ENCODE results near the gene GMPR2. TPM values are rescaled to one million over a fixed set of nuclear protein-coding genes. Genes with fewer than 3 reads are reported as not detected.
"Not testable (repeated sequence)": the region's sequence is repeated elsewhere in the genome, so short reads cannot be mapped to it uniquely, and the experiment has no call there.

Gene GMPR2
- total RNA-seq, 2 experiments from 2014 or later, result 76.6 to 82.2 TPM

DNA sequence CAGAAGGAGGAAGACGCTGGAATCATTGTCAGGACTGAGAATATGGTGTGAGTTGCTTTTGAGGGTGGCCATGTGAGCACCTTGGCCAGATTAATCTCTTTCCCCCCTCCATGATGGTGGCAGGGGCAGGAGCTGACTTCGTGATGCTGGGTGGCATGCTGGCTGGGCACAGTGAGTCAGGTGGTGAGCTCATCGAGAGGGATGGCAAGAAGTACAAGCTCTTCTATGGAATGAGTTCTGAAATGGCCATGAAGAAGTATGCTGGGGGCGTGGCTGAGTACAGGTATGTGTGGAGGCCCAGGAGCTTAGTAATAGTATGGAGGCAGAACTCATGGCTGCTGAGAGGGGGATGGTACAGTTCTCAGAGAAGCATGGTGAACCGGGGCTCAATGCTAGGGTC lies 5.4 kb downstream of the GMPR2 start:
- DNase-seq (no peak), ATAC-seq (ENCODE audit: low read depth) (no peak)
- Mint-ChIP-seq H3K27me3 (no peaks in the 10 kb centered on the region), H3K36me3 (peaks cover 33% of the 10 kb centered on the region), H3K4me1 (peaks cover 52% of the 10 kb centered on the region), H3K9me3 (no peaks in the 10 kb centered on the region), H3K27ac (no peak overlapping the region), H3K4me3 (no peak overlapping the region)
- POLR2A ChIA-PET, result interaction anchor here (1.5 kb wide), 2 partner anchors 22 to 25 kb away, joined by 5 read pairs; partner anchors contain the start of genes CHMP4A and MDP1

DNA sequence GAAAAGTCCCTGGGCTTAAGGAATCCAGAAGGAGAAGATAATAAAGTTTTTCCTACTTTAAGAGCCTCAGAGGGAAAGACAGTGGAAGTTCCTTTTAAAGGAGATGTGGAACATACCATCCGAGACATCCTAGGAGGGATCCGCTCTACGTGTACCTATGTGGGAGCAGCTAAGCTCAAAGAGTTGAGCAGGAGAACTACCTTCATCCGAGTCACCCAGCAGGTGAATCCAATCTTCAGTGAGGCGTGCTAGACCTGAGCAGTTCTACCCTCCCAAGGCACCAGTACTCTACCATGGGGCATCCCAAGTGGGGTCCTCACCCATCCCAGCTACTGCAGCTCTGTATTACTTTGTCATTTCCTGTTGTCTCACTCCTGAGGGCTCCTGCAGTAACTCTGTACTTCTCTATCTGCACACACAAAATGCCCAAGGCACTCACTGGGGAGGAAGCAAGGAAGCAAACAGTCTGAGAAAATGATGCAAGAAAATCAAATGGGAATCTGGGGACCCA lies 5.9 kb downstream of the GMPR2 start:
- no peak for ATAC-seq (ENCODE audit: low read depth)
- Mint-ChIP-seq H3K27me3 (no peaks in the 10 kb centered on the region), H3K9me3 (no peaks in the 10 kb centered on the region), H3K27ac (peak overlapping the region; percentile 81), H3K4me1 (peaks cover 52% of the 10 kb centered on the region), H3K36me3 (peaks cover 33% of the 10 kb centered on the region), H3K4me3 (no peak overlapping the region)
- POLR2A ChIA-PET, result interaction anchor here (0.5 to 1.5 kb wide), 2 partner anchors 23 to 96 kb away, joined by 5 read pairs; partner anchors contain the start of gene MDP1
- no peak for DNase-seq

DNA sequence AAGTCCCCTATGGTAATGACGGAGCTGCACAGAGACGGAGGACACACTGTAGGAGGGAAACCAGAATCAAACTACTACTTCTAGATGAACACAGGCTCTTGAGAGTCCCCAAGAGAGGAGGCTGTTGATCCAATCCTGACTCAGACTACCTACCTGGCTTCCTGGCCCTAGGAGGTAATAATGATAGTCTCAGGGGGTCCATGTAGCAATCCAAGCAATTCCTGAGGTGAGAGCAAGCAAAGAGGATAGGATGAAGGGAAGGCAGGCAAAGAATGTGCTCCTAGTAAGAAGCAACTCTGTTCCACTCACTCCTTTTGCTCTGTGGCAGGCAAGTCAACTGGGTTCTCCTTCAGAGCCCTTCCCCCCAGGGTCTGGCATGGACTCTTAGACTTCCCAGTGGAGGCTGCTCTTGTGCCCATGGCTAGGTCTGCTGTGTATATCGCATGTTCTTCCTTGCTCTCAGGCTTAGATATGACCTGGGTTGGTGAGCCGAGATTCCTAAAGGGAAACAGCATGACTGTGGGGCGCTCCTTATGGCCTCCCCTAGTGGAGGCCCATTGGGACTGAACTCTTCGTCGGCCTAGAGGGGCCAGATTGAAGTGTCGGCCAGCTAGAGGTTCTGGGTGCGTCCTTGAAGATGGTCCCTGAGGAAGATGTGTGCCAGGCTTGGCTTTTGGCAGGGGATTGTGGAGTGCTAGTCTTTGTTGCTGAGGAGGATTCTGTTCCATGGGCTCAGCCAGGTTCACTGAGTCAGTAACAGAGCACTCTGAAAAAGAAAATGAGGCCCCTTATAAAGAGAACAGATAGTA lies 7.6 kb downstream of the GMPR2 start:
- Mint-ChIP-seq H3K27ac (peak overlapping the region; percentile 37), H3K4me3 (peak overlapping the region; percentile 30), H3K9me3 (no peaks in the 10 kb centered on the region), H3K27me3 (no peaks in the 10 kb centered on the region), H3K4me1 (peaks cover 46% of the 10 kb centered on the region), H3K36me3 (peaks cover 30% of the 10 kb centered on the region)
- POLR2A ChIA-PET, result interaction anchor here (1.0 to 4.1 kb wide), 4 partner anchors 24 to 190 kb away, joined by 3 to 76 read pairs (median 44); partner anchors contain the start of genes DHRS1, KHNYN, MDP1 and NOP9
- DNase-seq (no peak), ATAC-seq (ENCODE audit: low read depth) (no peak)

DNA sequence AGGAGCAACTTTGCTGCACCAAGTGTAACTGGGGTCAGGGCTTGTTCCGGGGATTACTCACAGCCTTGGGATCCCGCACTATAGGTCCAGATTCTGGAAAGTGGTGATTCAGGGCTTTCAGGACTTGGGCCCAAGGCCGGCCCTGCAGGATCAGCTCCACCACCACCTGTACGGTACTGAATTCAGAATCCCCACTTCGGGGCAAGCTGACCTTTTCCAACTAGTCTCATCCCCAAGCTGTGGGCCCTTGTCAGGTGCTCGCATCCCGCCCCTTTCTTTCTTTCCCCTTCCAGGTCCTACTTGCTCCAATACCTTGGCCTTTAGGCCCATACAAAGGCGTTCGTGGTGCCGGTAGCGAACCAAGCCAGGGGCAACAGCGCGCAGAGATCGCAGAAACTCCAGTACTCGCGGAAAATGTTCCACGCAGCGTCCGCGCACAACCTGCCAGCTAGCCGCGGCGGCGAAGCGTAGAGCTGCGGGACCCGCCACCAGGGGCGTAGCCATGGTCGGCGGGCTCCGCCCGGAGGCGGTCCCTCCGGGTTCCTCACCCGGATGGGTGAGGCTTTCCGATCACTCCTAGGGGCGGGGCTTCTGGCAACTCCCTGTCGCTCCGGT lies 9.2 kb downstream of the GMPR2 start:
- Mint-ChIP-seq H3K36me3 (peaks cover 22% of the 10 kb centered on the region), H3K4me1 (peaks cover 42% of the 10 kb centered on the region), H3K27ac (peak overlapping the region; percentile 99), H3K9me3 (no peaks in the 10 kb centered on the region), H3K27me3 (no peaks in the 10 kb centered on the region), H3K4me3 (peak overlapping the region; percentile 85)
- ATAC-seq (ENCODE audit: low read depth) (peak; percentile 82), DNase-seq (peak; percentile 95)
- POLR2A ChIA-PET, result interaction anchor here (0.6 to 4.1 kb wide), 30 partner anchors 9 to 201 kb away, joined by 3 to 76 read pairs (median 8); partner anchors contain the start of genes ADCY4, CBLN3, CHMP4A and CIDEB

DNA sequence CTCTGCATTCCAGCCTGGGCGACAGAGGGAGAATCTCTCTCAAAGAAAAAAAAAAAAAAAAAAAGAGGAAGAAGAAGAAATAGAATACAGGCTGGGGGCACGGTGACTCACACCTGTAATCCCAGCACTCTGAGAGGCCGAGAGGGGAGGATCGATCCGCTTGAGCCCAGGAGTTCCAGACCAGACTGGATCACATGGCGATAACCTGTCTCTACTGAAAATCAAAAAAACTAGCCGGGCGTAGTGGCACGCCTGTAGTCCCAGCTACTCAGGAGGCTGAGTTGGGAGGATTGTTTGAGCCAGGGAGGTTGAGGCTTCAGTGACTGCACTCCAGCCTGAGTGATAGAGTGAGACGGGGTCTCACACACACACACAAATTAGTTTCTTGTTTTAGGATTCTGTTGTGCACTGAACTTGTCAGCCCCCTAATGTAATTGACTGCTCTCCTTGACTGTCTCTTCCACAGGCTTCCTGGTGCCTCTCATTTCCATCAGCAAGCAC lies 10.7 kb downstream of the GMPR2 start:
- H3K27me3 Mint-ChIP-seq, result no peaks in the 10 kb centered on the region
- ATAC-seq (ENCODE audit: low read depth) (no peak), DNase-seq (no peak)
- peak overlapping the region; percentile 85 for H3K4me3 Mint-ChIP-seq
- POLR2A ChIA-PET, result interaction anchor here (0.7 to 4.1 kb wide), 21 partner anchors 12 to 362 kb away, joined by 3 to 76 read pairs (median 8); partner anchors contain the start of genes ADCY4, CBLN3, CHMP4A and CIDEB
- no peaks in the 10 kb centered on the region for H3K9me3 Mint-ChIP-seq
- H3K4me1 Mint-ChIP-seq, result peaks cover 45% of the 10 kb centered on the region
- H3K27ac Mint-ChIP-seq, result peak overlapping the region; percentile 99
- peaks cover 16% of the 10 kb centered on the region for H3K36me3 Mint-ChIP-seq

DNA sequence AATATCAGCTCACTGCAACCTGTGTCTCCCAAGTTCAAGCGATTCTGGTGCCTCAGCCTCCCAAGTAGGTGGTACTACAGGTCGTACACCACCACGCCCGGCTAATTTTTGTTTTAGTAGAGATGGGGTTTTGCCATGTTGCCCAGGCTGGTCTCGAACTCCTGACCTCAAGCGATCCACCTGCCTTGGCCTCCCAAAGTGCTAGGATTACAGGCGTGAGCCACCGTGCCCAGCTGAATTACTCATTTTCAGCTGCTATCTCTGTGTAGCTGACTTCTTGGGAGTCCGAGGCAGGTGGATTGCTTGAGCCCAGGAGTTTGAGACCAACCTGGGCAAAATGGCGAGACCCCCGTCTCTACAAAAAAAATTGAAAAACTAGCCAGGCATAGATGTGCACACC lies 12.6 kb downstream of the GMPR2 start:
- POLR2A ChIA-PET, result interaction anchor here (0.6 to 4.0 kb wide), 7 partner anchors 26 to 185 kb away, joined by 3 to 43 read pairs (median 7); partner anchors contain the start of genes KHNYN, LTB4R2, MDP1 and RABGGTA
- not testable (repeated sequence) for H3K27me3 Mint-ChIP-seq; DNase-seq; H3K9me3 Mint-ChIP-seq; ATAC-seq (ENCODE audit: low read depth); H3K4me3 Mint-ChIP-seq
- peaks cover 47% of the 10 kb centered on the region for H3K4me1 Mint-ChIP-seq
- H3K36me3 Mint-ChIP-seq, result peaks cover 14% of the 10 kb centered on the region
- peak overlapping the region; percentile 26 for H3K27ac Mint-ChIP-seq

DNA sequence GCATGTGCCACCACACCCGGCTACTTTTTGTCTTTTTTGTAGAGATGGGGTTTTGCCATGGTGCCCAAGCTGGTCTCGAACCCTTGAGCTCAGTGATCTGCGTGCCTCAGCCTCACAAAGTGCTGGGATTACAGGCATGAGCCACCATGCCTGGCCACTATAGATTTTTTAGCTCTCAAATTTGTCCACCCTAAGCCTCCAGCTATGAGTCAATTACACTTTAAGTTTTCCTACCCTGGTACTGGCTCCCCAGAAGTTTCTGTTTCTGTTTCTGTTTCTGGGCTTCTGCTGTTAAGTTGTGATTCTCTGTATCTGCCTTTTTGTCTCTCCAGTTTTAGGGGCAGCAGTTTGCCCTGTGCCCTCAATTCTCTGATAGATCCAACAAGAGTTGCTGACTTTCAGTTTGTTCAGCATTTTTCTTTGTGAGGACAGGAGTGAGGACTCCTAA lies 14.1 kb downstream of the GMPR2 start:
- POLR2A ChIA-PET, result interaction anchor here (0.6 to 4.0 kb wide), 17 partner anchors 10 to 86 kb away, joined by 3 to 43 read pairs (median 4); partner anchors contain the start of genes CHMP4A, DHRS1, GMPR2 and IRF9
- Mint-ChIP-seq H3K27ac (peak overlapping the region; percentile 97), H3K27me3 (no peaks in the 10 kb centered on the region), H3K9me3 (no peaks in the 10 kb centered on the region), H3K36me3 (peaks cover 14% of the 10 kb centered on the region), H3K4me3 (peak overlapping the region; percentile 82), H3K4me1 (peaks cover 50% of the 10 kb centered on the region)
- DNase-seq, result peak; percentile 38
- ATAC-seq (ENCODE audit: low read depth), result peak; percentile 25

DNA sequence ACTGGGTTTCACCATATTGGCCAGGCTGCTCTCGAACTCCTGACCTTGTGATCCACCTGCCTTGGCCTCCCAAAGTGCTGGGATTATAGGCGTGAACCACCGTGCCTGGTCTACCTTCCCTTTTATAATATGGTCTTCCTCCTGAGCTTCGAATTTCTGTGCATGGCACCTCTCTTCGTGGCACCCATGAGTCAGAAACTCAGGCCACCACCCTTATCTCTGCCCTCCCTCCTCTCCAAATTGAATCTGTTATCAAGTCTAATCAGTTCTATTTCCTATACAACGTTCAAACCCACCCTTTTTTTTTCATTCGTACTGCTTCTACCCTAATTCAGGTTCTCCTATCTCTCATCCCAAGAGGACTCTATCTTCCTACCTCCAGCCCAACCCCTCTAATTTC lies 14.7 kb downstream of the GMPR2 start:
- no peaks in the 10 kb centered on the region for H3K27me3 Mint-ChIP-seq
- ATAC-seq (ENCODE audit: low read depth), result no peak
- peaks cover 50% of the 10 kb centered on the region for H3K4me1 Mint-ChIP-seq
- peak overlapping the region; percentile 97 for H3K27ac Mint-ChIP-seq
- peaks cover 14% of the 10 kb centered on the region for H3K36me3 Mint-ChIP-seq
- peak; percentile 16 for DNase-seq
- POLR2A ChIA-PET, result interaction anchor here (0.7 to 4.0 kb wide), 13 partner anchors 12 to 183 kb away, joined by 3 to 43 read pairs (median 7); partner anchors contain the start of genes CBLN3, CHMP4A, DHRS1 and KHNYN
- no peaks in the 10 kb centered on the region for H3K9me3 Mint-ChIP-seq
- H3K4me3 Mint-ChIP-seq, result peak overlapping the region; percentile 11

DNA sequence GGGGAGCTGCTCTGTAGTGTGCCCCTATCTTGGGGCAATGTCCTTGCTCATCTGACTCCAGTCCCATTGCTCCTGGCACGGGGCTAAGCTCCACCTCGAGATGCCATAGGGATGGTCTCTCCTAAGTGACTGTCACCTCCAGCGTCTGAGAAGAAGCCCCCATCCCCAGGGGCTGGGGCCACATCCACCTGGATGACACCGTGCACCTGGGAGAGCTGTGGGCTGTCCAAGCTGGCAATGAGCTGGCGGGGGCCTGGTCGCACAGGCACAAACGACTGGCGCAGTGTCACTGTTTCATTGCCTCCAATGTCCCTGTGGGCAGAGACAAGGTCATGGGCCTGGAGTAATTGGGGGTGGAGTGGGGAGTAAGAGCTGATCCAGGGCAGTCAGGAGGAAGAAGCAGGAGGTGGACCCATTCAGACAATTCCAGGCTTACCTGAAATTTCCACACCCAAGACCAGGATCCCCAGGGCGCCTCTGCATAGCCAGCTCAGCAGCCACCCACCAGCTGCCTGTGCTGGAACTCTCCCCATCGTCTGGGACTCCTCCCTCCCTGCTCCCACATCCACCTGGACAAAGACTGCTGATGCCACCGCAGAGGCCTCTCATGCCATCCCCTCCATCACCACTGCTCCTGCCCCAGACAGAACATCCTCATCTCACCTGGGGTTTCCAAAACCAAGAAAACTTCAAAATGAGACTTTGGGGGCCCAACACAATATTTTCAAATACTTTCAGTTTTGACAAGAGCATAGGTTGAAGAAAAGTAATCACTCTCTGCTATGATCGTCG lies 16.7 kb downstream of the GMPR2 start:
- Mint-ChIP-seq H3K4me1 (peaks cover 43% of the 10 kb centered on the region), H3K9me3 (no peaks in the 10 kb centered on the region), H3K36me3 (peaks cover 14% of the 10 kb centered on the region), H3K4me3 (peak overlapping the region; percentile 75), H3K27ac (peak overlapping the region; percentile 88), H3K27me3 (no peaks in the 10 kb centered on the region)
- POLR2A ChIA-PET, result interaction anchor here (0.9 to 1.8 kb wide), 4 partner anchors 21 to 181 kb away, joined by 3 to 9 read pairs (median 4); partner anchors contain the start of genes CBLN3, CHMP4A and KHNYN
- no peak for ATAC-seq (ENCODE audit: low read depth)
- peak; percentile 21 for DNase-seq

DNA sequence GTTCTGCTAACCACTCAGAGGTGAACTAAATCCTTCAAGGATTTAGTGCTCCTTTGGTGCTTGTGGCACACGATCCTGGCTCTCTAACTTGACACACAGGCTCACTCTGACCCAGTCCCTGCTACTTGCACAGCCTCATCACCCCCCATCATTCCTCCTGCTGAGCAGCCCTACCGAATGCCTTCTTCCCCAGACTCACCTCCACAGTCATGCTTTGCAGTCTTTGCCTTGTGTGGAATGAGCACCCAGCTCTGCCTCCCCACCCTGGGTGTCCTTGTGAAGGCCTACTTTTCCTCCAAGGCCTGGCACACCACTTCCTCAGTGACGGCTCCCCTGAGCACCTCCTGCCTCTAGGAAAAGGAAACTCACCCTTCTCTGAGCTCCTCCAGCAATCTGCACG lies 17.6 kb downstream of the GMPR2 start:
- Mint-ChIP-seq H3K27me3 (no peaks in the 10 kb centered on the region), H3K27ac (peak overlapping the region; percentile 88), H3K9me3 (no peaks in the 10 kb centered on the region), H3K36me3 (peaks cover 14% of the 10 kb centered on the region), H3K4me3 (peak overlapping the region; percentile 75), H3K4me1 (peaks cover 40% of the 10 kb centered on the region)
- DNase-seq, result peak; percentile 36
- no peak for ATAC-seq (ENCODE audit: low read depth)
- POLR2A ChIA-PET, result interaction anchor here (1.0 to 2.2 kb wide), 4 partner anchors 8 to 49 kb away, joined by 4 to 10 read pairs (median 6); partner anchors contain the start of genes DHRS1, MDP1, NOP9 and RABGGTA

DNA sequence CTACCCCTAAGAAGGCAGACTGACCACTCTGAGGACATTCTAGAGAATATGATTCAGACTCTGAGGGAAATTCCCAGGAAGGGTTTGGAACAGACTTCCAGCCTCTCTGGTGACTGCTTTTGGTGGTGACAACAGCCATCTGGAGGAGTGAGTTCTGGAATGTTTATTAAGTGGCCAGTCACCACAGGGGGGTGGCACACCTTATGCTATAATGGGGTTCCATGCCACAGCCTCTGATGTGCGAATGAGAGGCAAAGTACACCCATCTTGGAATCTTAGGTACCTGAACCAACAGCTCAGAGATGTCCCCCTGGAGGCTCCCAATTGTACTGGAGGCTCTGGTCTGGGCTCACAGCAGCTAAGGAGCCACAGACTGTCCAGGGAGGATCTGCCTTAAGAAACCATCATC lies 19.2 kb downstream of the GMPR2 start:
- Mint-ChIP-seq H3K27ac (no peak overlapping the region), H3K36me3 (peaks cover 14% of the 10 kb centered on the region), H3K9me3 (no peaks in the 10 kb centered on the region), H3K4me1 (peaks cover 37% of the 10 kb centered on the region), H3K27me3 (no peaks in the 10 kb centered on the region), H3K4me3 (no peak overlapping the region)
- no peak for DNase-seq
- no peak for ATAC-seq (ENCODE audit: low read depth)
- POLR2A ChIA-PET, result interaction anchor here (1.3 to 2.2 kb wide), 3 partner anchors 10 to 19 kb away, joined by 4 to 10 read pairs (median 4); partner anchors contain the start of gene TINF2

Measured in activated naive CD8-positive, alpha-beta T cell treated with anti-CD3 and anti-CD28 coated beads, Interleukin-2, amount 10 ng/mL, durations not matched to agents 7 days and 5 days (primary cell).